PFSK-1 (cell line): Measurements from ENCODE around the gene DENR.

Experiments used
- FOXP2 ChIP-seq: optimal IDR thresholded peaks from 2 replicates; pipeline ENCODE3; 2011; ENCODE audit warnings: borderline replicate concordance, control low read depth, inconsistent platforms; ENCODE audit not compliant: insufficient read depth; ENCODE audit errors: extremely low read length, extremely low read depth
- POLR2AphosphoS5 ChIP-seq: IDR thresholded peaks from 2 replicates; pipeline ENCODE4 v1.6.1; 2012; ENCODE audit warnings: low read depth, mild to moderate bottlenecking, control low read depth, low read length, moderate library complexity
- REST ChIP-seq, 2 experiments: IDR thresholded peaks; 2 replicates each; pipeline versions ENCODE4 v1.6.1 to v1.8.0; 2011 to 2012; ENCODE audit warnings: low read depth in 2 of 2, low read length in 2 of 2, control low read depth in 1 of 2, inconsistent platforms in 1 of 2, mild to moderate bottlenecking in 1 of 2, moderate library complexity in 1 of 2; ENCODE audit not compliant: insufficient read depth in 1 of 2
- SIN3A ChIP-seq: IDR thresholded peaks from 2 replicates; pipeline ENCODE4 v1.6.1; 2012; ENCODE audit warnings: mild to moderate bottlenecking, low read length, moderate library complexity, borderline replicate concordance; ENCODE audit not compliant: insufficient read depth
- TAF1 ChIP-seq: IDR thresholded peaks from 2 replicates; pipeline ENCODE4 v1.6.1; 2012; ENCODE audit warnings: low read length, control low read depth, borderline replicate concordance; ENCODE audit not compliant: insufficient read depth

DENR gene

DNA sequence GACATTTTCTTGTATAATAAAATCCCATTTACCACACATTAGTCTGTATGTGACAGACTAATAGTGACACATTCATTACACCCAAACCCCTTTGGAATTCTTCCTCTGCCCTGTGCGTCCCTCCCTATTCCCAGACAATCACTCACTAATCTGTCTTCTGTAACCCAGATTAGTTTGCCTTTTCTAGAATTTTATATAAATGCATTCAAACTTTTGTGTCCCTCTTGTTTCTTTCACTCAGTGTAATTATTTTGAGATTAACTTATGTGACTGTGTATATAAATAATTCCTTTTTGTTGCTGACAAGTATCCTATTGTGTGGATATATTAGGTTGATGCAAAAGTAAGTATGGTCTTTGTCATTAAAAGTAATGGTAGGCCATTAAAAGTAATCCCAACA is 55.0 kb downstream of the DENR start:
- TF ChIP-seq SIN3A, result no peak

DNA sequence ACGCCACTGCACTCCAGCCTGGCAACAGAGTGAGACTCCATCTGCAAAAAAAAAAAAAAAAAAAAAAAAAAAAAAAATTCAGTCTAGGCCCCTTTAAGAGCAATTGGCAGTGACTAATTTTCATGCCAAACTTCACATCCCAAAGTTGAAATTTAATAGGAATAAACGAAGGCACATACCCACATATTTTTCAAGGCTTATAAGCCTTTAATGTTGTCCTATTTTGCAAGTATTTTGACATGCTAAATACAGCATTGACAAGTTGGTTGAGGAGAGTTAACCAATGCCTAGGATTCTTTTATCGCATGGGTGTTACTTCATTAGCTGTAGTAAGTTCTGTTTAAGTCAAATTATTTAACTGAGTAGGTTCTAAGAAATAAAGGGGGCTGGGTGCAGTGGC is 59.2 kb downstream of the DENR start:
- TF ChIP-seq REST (IDR thresholded peaks at IDR 0.05; ENCODE audit: insufficient read depth in 1 of 2, low read depth in 2 of 2, low read length in 2 of 2) (no peak), FOXP2 (no peak), POLR2AphosphoS5 (no peak), TAF1 (no peak), SIN3A (no peak)

DNA sequence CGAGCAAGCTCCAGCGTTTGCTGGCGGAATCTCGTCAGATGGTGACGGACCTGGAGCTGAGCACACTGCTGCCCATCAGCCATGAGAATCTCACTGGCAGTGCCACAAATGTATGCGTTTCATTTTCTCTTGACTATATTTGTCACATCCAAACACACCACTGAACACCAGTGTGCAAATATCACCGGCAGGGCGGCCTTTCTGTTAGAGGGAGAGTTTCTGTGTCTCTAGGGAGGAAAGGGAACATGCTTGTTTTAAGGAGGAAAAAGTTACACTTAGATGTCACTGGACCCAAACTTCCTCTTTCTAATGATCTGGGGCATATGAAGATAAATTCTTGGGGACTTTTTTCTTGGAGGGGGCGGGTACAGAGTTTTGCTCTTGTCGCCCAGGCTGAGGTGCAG is 60.7 kb downstream of the DENR start:
- TF ChIP-seq FOXP2 (no peak), SIN3A (no peak), POLR2AphosphoS5 (no peak), TAF1 (no peak), REST (IDR thresholded peaks at IDR 0.05; ENCODE audit: insufficient read depth in 1 of 2, low read depth in 2 of 2, low read length in 2 of 2) (no peak)

- no peak for TF ChIP-seq SIN3A
Measured at GRCh38 chr12:122819209-122819785, 66.7 kb downstream of the DENR start.

DNA sequence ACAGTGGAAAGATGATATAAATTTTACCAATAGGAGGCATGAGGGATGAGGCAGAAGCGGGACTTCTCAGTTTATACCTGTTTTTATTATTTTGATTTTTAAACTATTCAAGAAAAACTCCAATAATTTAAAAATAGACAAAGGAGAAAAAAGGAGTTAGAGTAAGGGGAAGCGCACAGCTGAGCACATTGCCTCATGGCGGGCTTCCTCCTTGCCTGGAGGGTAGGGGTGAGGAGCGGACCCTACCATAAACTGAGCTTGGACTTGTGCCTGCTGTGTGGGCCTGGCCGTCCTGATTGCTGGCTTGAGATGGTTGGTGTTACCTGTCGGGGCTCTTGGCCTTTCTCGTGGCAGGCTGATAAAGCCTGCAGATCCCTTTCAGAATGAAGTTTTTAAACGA is 67.5 kb downstream of the DENR start:
- TF ChIP-seq POLR2AphosphoS5, result no peak
- TF ChIP-seq FOXP2, result no peak
- no peak for TF ChIP-seq REST (IDR thresholded peaks at IDR 0.05; ENCODE audit: insufficient read depth in 1 of 2, low read depth in 2 of 2, low read length in 2 of 2)
- TF ChIP-seq SIN3A, result no peak
- TF ChIP-seq TAF1, result no peak
